Loucy (cell line): ENCODE measurements around the gene ASAH2.

Experiments
- EZH2phosphoT487 ChIP-seq: fragments of 200-600 bp; IDR thresholded peaks from 2 replicates; pipeline ENCODE4 v1.6.1; 2018; ENCODE audit warnings: antibody characterized with exemption, mild to moderate bottlenecking, moderate library complexity, borderline replicate concordance
- TF ChIP-seq, protein P1 (sequence below): fragments of 200-600 bp; sonication (generic); conservative IDR thresholded peaks from 2 replicates; pipeline ENCODE4 v1.5.1; 2014; ENCODE audit warnings: mild to moderate bottlenecking, antibody characterized with exemption, low read length

DNA sequence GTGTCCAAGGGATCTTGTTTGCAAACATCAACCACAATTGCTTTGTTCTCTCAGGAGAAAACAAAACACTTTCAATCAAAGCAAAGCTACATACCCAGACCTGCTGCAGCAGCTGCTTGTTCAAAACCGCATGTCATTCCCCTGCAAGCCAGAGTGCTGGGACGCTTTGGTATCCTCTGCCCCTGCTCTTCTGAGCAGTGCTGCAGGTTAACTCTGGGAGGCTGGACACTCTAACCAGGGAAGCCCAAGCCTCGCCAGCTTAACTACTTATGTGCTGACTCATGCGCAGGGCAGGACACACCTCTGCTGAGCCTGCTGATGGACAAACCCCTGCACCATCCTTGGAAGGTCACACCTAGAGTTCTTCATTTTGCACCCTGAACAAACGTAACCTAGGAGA is 28.2 kb upstream of the ASAH2 start:
- TF ChIP-seq, protein P1, sequence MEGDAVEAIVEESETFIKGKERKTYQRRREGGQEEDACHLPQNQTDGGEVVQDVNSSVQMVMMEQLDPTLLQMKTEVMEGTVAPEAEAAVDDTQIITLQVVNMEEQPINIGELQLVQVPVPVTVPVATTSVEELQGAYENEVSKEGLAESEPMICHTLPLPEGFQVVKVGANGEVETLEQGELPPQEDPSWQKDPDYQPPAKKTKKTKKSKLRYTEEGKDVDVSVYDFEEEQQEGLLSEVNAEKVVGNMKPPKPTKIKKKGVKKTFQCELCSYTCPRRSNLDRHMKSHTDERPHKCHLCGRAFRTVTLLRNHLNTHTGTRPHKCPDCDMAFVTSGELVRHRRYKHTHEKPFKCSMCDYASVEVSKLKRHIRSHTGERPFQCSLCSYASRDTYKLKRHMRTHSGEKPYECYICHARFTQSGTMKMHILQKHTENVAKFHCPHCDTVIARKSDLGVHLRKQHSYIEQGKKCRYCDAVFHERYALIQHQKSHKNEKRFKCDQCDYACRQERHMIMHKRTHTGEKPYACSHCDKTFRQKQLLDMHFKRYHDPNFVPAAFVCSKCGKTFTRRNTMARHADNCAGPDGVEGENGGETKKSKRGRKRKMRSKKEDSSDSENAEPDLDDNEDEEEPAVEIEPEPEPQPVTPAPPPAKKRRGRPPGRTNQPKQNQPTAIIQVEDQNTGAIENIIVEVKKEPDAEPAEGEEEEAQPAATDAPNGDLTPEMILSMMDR, result no peak
- no peak for TF ChIP-seq EZH2phosphoT487
